Calu3 (cell line): Measurements from ENCODE around the gene MOCS2. TPM values are rescaled to one million over a fixed set of nuclear protein-coding genes. Genes with fewer than 3 reads are reported as not detected.

Experiments used
- BruUV-seq: library from RNA; stranded (reverse); fragments of 400-500 nt; replicated peaks from 2 replicates; lab custom pipeline; 2021; lab: Mats Ljungman, UMichigan
- CTCF ChIA-PET: fragments of 300-600 bp; sonication (Branson Sonifier 250); formaldehyde crosslinking; loops from one replicate; lab custom pipeline; 2022; ENCODE audit warnings: antibody characterized with exemption; lab: Charles Lee
- DNase-seq: peaks from one replicate; pipeline ENCODE4 v3.0.0; 2022
- H3K27ac Mint-ChIP-seq: one replicate; pipeline ENCODE4 v1.8.0; 2022; ENCODE audit warnings: mixed read lengths; ENCODE audit not compliant: unreplicated experiment
- H3K27me3 Mint-ChIP-seq: one replicate; pipeline ENCODE4 v1.8.0; 2022; ENCODE audit warnings: mixed read lengths; ENCODE audit not compliant: unreplicated experiment
- H3K36me3 Mint-ChIP-seq: one replicate; pipeline ENCODE4 v1.8.0; 2022; ENCODE audit warnings: mild to moderate bottlenecking, moderate library complexity, mixed read lengths; ENCODE audit not compliant: insufficient read depth, unreplicated experiment
- H3K4me1 Mint-ChIP-seq: one replicate; pipeline ENCODE4 v1.8.0; 2022; ENCODE audit warnings: mild to moderate bottlenecking, low read depth, mixed read lengths; ENCODE audit not compliant: unreplicated experiment
- H3K4me3 Mint-ChIP-seq: one replicate; pipeline ENCODE4 v1.8.0; 2022; ENCODE audit warnings: mild to moderate bottlenecking, low read depth, moderate library complexity, mixed read lengths; ENCODE audit not compliant: unreplicated experiment
- H3K9me3 Mint-ChIP-seq: one replicate; pipeline ENCODE4 v1.8.0; 2022; ENCODE audit warnings: low read depth, mixed read lengths; ENCODE audit not compliant: unreplicated experiment
- CTCF ChIP-seq: fragments of 200-600 bp; IDR thresholded peaks from one replicate; pipeline ENCODE4 v1.8.0; 2022; ENCODE audit warnings: antibody characterized with exemption; ENCODE audit not compliant: unreplicated experiment
- intact Hi-C: fragments of 100-400 bp; cut with micrococcal nuclease; formaldehyde crosslinking; loops from one replicate; pipeline ENCODE4 v1.10.0; 2022; ENCODE audit not compliant: unreplicated experiment
- total RNA-seq: library from RNA; stranded (reverse); gene quantifications from 2 replicates; pipeline ENCODE4 v1.2.3, GENCODE V29; 2022

Gene MOCS2
- total RNA-seq, 1 experiment from 2014 or later, result 42.6 TPM

GRCh38 chr5:53120165-53120564 lies 10.6 kb upstream of the MOCS2 start:
- Mint-ChIP-seq H3K27ac (no peak overlapping the region), H3K27me3 (no peaks in the 10 kb centered on the region), H3K4me1 (no peaks in the 10 kb centered on the region), H3K4me3 (no peak overlapping the region), H3K9me3 (no peaks in the 10 kb centered on the region), H3K36me3 (no peaks in the 10 kb centered on the region)
- intact Hi-C loops, result no loop called here
- no peak for DNase-seq
- CTCF ChIA-PET, result interaction anchor here (0.6 to 0.8 kb wide), 2 partner anchors 10 to 212 kb away, joined by 3 to 4 read pairs; partner anchors contain the start of gene MOCS2
- no peak for TF ChIP-seq CTCF
- BruUV-seq, result no TSS peak

GRCh38 chr5:53118879-53119278 lies 9.3 kb upstream of the MOCS2 start:
- Mint-ChIP-seq H3K27me3 (no peaks in the 10 kb centered on the region), H3K4me1 (no peaks in the 10 kb centered on the region), H3K27ac (no peak overlapping the region), H3K4me3 (no peak overlapping the region), H3K36me3 (no peaks in the 10 kb centered on the region), H3K9me3 (no peaks in the 10 kb centered on the region)
- no peak for DNase-seq
- intact Hi-C loops, result no loop called here
- BruUV-seq, result no TSS peak
- CTCF ChIA-PET, result no interaction called here
- TF ChIP-seq CTCF, result no peak

GRCh38 chr5:53116597-53116996 lies 7.0 kb upstream of the MOCS2 start:
- H3K36me3 Mint-ChIP-seq, result no peaks in the 10 kb centered on the region
- H3K4me3 Mint-ChIP-seq, result no peak overlapping the region
- intact Hi-C loops, result no loop called here
- H3K27me3 Mint-ChIP-seq, result no peaks in the 10 kb centered on the region
- CTCF ChIA-PET, result no interaction called here
- BruUV-seq, result no TSS peak
- H3K27ac Mint-ChIP-seq, result no peak overlapping the region
- no peaks in the 10 kb centered on the region for H3K4me1 Mint-ChIP-seq
- no peak for DNase-seq
- no peaks in the 10 kb centered on the region for H3K9me3 Mint-ChIP-seq
- TF ChIP-seq CTCF, result no peak

GRCh38 chr5:53114988-53115387 lies 5.4 kb upstream of the MOCS2 start:
- DNase-seq, result no peak
- H3K4me3 Mint-ChIP-seq, result no peak overlapping the region
- H3K36me3 Mint-ChIP-seq, result peaks cover 11% of the 10 kb centered on the region
- no peaks in the 10 kb centered on the region for H3K27me3 Mint-ChIP-seq
- TF ChIP-seq CTCF, result no peak
- no peak overlapping the region for H3K27ac Mint-ChIP-seq
- no TSS peak for BruUV-seq
- intact Hi-C loops, result no loop called here
- H3K9me3 Mint-ChIP-seq, result no peaks in the 10 kb centered on the region
- peaks cover 9% of the 10 kb centered on the region for H3K4me1 Mint-ChIP-seq
- CTCF ChIA-PET, result interaction anchor here (0.8 to 2.1 kb wide), 2 partner anchors 167 to 200 kb away, joined by 3 to 4 read pairs; no protein-coding TSS in a partner anchor
